ENCODE measurements around the gene PHIP. TPM values are rescaled to one million over a fixed set of nuclear protein-coding genes. Genes with fewer than 3 reads are reported as not detected.

Gene PHIP
- polyA plus RNA-seq, 1 donor: 25.0 TPM

DNA sequence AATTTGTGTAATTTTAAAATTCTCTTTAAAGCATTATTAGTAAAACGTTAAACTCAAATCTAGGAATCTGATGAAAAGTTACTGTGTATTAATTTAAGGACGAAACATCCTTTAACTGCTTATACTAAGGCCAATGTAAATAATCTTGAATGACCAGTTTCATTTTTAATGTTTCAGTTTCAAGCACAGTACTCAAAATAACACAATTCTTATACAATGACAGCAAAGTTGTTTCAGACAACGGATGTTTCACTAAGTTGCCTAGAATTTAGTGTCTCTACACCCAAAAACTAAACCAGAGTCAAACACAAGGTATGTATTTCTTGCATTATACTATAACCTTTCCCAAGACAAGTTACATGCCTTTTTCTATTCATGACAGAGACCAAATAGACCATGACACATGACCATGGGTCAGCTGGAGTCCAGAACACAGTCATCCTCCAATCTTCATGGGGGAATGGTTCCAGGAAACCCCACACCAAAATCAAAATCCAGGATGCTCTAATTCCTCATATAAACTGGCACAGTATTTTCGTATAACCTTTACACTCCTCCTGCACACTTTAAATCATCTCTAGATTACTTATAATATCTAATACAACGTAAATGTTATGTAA lies 7.7 kb downstream of the PHIP start:
- no peak for DNase-seq

GRCh38 chr6:79066828-79067227 lies 11.2 kb downstream of the PHIP start:
- no peak for DNase-seq

DNA sequence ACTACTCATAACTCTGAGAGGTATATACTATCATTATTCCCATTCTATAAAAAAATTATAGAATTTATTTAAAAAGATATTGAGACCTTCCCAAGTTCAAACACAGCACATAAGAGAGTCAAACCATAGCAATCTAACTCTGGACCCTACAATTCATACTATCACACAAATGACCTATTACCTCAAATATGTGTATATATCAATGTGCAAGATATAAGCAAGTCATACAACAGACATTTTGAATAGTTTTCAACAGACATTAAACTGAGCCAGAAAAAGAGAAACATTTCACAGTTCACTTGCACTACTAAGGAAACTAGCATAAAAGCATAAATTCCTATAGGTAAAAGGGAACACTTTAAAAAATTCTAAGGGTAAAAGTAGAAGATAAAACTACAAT lies 11.7 kb downstream of the PHIP start:
- DNase-seq: no peak

DNA sequence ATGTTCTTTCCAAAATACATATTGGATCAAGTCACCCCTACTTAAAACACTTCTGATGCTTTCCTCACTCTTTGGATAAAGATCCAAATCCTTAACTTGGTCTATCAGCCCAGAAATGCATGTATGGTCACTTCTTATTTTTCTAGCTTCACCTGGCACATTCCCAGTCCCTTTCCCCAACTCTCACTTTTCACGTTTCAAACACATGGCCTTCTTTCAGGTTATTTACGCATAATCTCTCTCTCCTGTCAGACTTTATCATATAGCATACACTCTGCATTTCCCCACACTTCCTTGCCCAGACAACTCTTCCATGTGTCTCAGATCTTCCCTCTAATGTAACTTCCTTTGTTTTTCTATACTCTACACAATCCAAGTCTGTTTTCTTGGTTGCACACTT lies 12.8 kb downstream of the PHIP start:
- no peak for DNase-seq

- no peak for DNase-seq
Observed at GRCh38 chr6:79064635-79065034, 13.4 kb downstream of the PHIP start.

DNA sequence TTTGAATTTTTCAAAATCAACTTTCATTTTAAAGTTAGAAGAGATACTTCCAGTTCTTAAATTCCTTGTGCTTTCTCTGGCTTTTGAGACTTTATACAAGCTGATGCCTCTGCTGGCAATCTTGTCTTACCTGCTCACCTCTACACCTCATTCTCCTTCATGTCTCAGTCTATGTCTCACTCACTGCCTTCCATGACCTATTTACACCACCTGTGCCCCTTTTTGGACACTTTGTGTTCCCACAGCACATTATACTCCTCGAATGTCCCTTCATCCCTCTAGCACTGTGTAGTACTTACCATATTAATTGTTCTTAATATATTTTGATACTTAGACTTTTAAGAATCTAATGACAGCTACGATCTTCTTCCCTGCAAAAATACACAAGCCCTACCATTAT lies 15.3 kb downstream of the PHIP start:
- no peak for DNase-seq

GRCh38 chr6:79057746-79058145 lies 20.3 kb downstream of the PHIP start:
- no peak for DNase-seq

- no peak for DNase-seq
Observed at GRCh38 chr6:79056226-79056625, 21.8 kb downstream of the PHIP start.

GRCh38 chr6:79048611-79049010 lies 29.4 kb downstream of the PHIP start:
- no peak for DNase-seq

- no peak for DNase-seq
Observed at GRCh38 chr6:79047072-79047471, 31.0 kb downstream of the PHIP start.

DNA sequence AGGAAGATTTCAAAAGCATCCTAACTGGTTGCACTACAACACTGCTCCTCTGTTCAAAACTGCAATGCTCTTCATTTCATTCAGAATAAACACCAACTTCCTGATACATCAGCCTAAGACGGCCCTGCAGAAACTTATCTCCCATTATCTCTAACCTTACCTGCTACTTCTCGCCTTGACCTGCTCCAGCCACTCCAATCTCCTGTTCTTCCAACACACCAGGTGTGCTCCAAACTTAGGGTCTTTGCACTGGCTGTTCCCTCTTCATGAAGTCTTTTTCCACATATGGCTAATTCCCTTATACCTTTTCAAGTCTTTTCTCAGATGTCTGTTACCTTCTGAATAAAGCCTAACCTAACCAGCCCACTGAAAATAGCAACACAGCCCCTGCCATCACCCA lies 32.1 kb downstream of the PHIP start:
- no peak for DNase-seq

DNA sequence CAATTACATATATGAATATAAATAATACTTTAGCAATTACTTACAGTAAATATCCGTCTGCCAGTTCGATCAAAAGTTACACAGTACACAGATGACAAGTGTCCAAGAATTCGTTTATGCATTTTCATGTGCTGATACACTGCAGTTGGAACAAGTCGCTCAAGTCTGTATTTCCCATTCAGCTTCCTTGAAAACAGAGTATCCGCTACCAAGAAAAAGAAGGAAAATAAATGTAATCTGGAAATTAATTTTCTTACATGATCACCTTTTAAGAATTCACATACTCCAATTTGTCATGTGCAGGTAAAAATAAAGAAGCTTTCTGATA lies 35.3 kb downstream of the PHIP start:
- DNase-seq: no peak

GRCh38 chr6:79042088-79042798 lies 35.8 kb downstream of the PHIP start:
- DNase-seq: no peak

- no peak for DNase-seq
Observed at GRCh38 chr6:79040083-79040482, 38.0 kb downstream of the PHIP start.

GRCh38 chr6:79038061-79038460 lies 40.0 kb downstream of the PHIP start:
- DNase-seq: no peak

GRCh38 chr6:79034865-79035264 lies 43.2 kb downstream of the PHIP start:
- DNase-seq: no peak

DNA sequence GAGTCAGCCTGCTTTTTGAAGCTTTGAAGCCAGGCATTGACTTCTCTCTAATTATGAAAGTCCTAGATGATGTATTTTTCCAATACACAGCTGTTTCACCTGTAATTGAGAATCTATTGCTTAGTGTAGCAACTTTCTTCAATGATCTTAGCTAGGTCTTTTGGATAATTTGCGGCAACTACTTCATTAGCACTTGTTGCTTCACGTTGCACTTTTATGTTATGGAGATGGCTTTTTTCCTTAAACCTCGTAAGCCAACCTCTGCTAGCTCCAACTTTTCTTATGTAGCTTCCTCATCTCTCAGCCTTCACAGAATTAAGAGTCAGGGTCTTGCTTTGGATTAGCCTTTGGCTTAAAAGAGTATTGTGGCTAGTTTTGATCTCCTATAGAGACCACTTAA lies 44.8 kb downstream of the PHIP start:
- no peak for DNase-seq

DNA sequence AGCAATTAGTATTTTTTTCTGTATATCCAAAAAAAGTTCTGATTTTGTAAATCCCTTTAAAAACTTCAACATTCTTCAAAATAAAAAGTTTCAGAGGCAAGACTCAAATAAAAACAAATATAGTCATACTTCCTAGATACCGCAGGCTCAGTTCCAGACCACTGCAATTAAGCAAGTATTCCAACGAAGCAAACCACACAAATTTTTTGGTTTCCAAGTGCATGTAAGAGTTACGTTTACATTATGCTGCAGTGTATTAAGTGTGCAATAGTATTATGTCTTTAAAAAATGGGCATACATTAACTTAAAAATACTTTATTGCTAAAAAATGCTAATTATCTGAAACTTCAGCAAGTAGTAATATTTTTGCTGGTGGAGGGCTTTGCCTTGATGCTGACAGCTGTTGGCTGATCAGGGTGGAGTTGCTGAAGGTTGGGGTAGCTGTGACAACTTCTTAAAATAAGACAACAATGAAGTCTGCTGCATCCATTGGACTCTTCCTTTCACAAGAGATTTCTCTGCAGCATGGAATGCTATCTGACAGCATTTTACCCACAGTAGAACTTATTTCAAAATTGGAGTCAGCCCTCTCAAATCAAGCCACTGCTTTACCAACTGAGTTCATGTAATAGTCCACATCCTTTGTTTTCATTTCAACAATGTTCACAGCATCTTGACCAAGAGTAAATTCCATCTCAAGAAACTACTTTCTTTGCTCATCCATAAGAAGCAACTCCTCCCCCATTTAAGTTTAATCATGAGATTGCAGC lies 46.0 kb downstream of the PHIP start:
- DNase-seq: no peak

- DNase-seq: no peak
Observed at GRCh38 chr6:79030511-79030910, 47.5 kb downstream of the PHIP start.

DNA sequence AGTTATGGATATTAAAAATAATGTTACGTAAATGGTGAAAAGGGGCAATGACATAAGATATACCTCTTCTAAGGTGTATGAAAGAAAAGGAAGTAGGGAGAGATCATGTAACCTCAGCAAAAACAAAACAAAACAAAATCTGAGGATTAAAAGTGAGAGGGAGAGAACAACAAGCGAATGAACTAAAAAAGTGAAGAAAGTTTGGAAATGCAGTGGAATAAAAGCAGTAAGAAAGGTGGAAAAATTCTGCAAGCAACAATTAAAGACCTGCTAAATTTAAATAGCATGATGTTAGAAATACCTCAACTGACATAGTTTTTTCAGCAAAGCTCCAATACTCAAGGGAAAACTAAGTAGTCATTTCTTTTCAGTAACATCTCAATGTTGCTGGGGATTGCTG lies 48.0 kb downstream of the PHIP start:
- DNase-seq: no peak

DNA sequence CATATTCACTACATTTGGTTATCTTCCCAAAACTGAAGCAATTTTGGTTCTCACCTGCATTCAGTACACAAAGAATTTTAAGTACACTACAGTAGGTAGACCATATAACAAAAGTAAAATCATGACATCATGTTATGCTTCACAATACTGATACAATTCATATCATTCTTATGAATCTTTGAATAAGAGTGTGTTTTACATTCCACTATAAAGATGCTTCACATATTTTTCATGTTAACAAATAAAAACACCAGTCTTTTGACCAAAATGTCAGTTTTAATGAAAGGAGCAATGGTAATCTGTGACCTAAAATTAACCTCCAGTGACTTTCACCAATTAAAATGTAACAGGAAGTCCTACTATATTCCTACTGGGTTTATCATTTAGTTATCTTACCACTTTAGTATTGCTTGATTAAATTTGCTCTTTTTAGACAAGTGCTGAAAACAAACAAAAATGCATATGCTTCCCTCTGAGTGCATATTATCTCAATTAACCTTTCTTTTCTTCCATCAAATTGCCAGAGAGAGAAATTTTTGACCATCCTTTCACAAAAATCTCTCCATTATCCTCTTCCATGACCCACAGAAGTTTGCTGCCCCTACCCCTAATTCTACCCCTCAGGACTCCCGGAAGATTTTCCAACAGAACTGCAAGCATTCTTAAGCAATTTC lies 49.3 kb downstream of the PHIP start:
- DNase-seq: no peak

DNA sequence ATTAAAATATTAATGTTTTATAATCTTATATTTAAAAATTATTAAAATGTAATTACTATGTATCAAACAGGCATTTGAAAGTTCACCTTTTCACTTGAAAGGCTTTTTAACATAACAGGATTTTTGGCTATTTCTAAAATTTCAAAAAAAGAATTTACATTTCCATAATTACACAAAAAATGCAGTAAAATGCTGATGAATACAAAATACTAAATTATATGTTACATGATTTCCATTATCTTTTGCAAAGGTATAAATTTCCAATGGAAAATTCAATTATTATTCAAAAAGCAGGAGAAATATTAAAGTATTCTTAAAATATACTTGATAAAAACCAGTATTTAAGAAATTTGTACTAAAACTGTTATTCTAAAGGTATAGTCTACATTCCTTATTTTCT lies 66.1 kb downstream of the PHIP start:
- DNase-seq: no peak

GRCh38 chr6:79010422-79010821 lies 67.6 kb downstream of the PHIP start:
- DNase-seq: no peak

GRCh38 chr6:79009819-79010218 lies 68.2 kb downstream of the PHIP start:
- no peak for DNase-seq
